HG02759 (cell line): ENCODE measurements around the gene TRIM5.
"Not testable (repeated sequence)": the region's sequence is repeated elsewhere in the genome, so short reads cannot be mapped to it uniquely, and the experiment has no call there.

Experiments
- ATAC-seq: cut with Tn5 transposase; IDR thresholded peaks from one replicate; pipeline ENCODE4 v1.9.1; 2021; ENCODE audit warnings: mild to moderate bottlenecking, moderate library complexity; ENCODE audit not compliant: unreplicated experiment

TRIM5 gene

GRCh38 chr11:5690216-5690615 is 5.3 kb upstream of the TRIM5 start:
- ATAC-seq = no peak

- ATAC-seq = peak; percentile 73
Measured at GRCh38 chr11:5689551-5689983, 4.7 kb upstream of the TRIM5 start, which contains the start of gene TRIM22. TSS of gene TRIM22 (plus strand) at chr11:5689790. CDS start at chr11:5696233, 6,443 bp downstream.

GRCh38 chr11:5688482-5688881 is 3.6 kb upstream of the TRIM5 start:
- ATAC-seq = no peak

- no peak for ATAC-seq
Measured at GRCh38 chr11:5686426-5686825, 1.6 kb upstream of the TRIM5 start.

GRCh38 chr11:5684036-5684645 is 733 bp downstream of the TRIM5 start:
- ATAC-seq = peak; percentile 10

- not testable (repeated sequence) for ATAC-seq
Measured at GRCh38 chr11:5683620-5684019, 1.3 kb downstream of the TRIM5 start.

- not testable (repeated sequence) for ATAC-seq
Measured at GRCh38 chr11:5682890-5683441, 1.9 kb downstream of the TRIM5 start.

- ATAC-seq = no peak
Measured at GRCh38 chr11:5679811-5680210, 5.1 kb downstream of the TRIM5 start.

GRCh38 chr11:5674391-5674790 is 10.5 kb downstream of the TRIM5 start:
- ATAC-seq = no peak

- ATAC-seq = no peak
Measured at GRCh38 chr11:5671831-5672230, 13.0 kb downstream of the TRIM5 start.

- no peak for ATAC-seq
Measured at GRCh38 chr11:5666402-5666793, 18.5 kb downstream of the TRIM5 start.

- ATAC-seq = no peak
Measured at GRCh38 chr11:5665746-5666401, 19.0 kb downstream of the TRIM5 start.

GRCh38 chr11:5665051-5665570 is 19.8 kb downstream of the TRIM5 start:
- ATAC-seq = no peak

GRCh38 chr11:5663511-5663910 is 21.4 kb downstream of the TRIM5 start:
- ATAC-seq = no peak

- no peak for ATAC-seq
Measured at GRCh38 chr11:5658318-5658717, 26.6 kb downstream of the TRIM5 start.

- ATAC-seq = not testable (repeated sequence)
Measured at GRCh38 chr11:5656956-5657355, 27.9 kb downstream of the TRIM5 start.

GRCh38 chr11:5655474-5655873 is 29.4 kb downstream of the TRIM5 start:
- no peak for ATAC-seq

- no peak for ATAC-seq
Measured at GRCh38 chr11:5646139-5646538, 38.7 kb downstream of the TRIM5 start.

- no peak for ATAC-seq
Measured at GRCh38 chr11:5643585-5643984, 41.3 kb downstream of the TRIM5 start.

- no peak for ATAC-seq
Measured at GRCh38 chr11:5639953-5640352, 44.9 kb downstream of the TRIM5 start.

GRCh38 chr11:5631969-5632635 is 52.8 kb downstream of the TRIM5 start:
- ATAC-seq = peak; percentile 90
